Loucy (cell line): Measurements from ENCODE around the gene TSPEAR.

ENCODE experiments used
- H2AFZ ChIP-seq: fragments of 200-600 bp; sonication (generic); 2 replicates; pipeline ENCODE4 v1.6.0; 2016; ENCODE audit warnings: antibody characterized with exemption, mild to moderate bottlenecking, low read length, moderate library complexity
- H3F3A ChIP-seq: fragments of 200-600 bp; 2 replicates; pipeline ENCODE4 v1.6.0; 2016; ENCODE audit warnings: antibody characterized with exemption, low read depth, mild to moderate bottlenecking
- H3K27me3 ChIP-seq: fragments of 200-600 bp; sonication (generic); 2 replicates; pipeline ENCODE4 v1.6.1; 2014; ENCODE audit warnings: low read length, mild to moderate bottlenecking; ENCODE audit not compliant: insufficient read depth, poor library complexity, severe bottlenecking
- H3K36me3 ChIP-seq: fragments of 200-600 bp; sonication (generic); 2 replicates; pipeline ENCODE4 v1.6.1; 2016; ENCODE audit warnings: low read length; ENCODE audit not compliant: insufficient read depth
- H3K4me1 ChIP-seq: fragments of 200-600 bp; sonication (generic); 2 replicates; pipeline ENCODE4 v1.5.1; 2014; ENCODE audit warnings: low read length, mild to moderate bottlenecking; ENCODE audit not compliant: insufficient read depth, poor library complexity, severe bottlenecking
- H3K4me2 ChIP-seq: fragments of 200-600 bp; sonication (generic); 2 replicates; pipeline ENCODE4 v1.6.0; 2014; ENCODE audit warnings: antibody characterized with exemption, low read length, low read depth, mild to moderate bottlenecking; ENCODE audit not compliant: poor library complexity, severe bottlenecking
- H3K4me3 ChIP-seq: fragments of 200-600 bp; sonication (generic); 2 replicates; pipeline ENCODE4 v1.5.1; 2014; ENCODE audit warnings: low read length, mild to moderate bottlenecking, mixed read lengths; ENCODE audit not compliant: poor library complexity, severe bottlenecking
- H3K79me2 ChIP-seq: fragments of 200-600 bp; sonication (generic); 2 replicates; pipeline ENCODE4 v1.6.1; 2014; ENCODE audit warnings: low read length; ENCODE audit not compliant: insufficient read depth
- H3K9ac ChIP-seq: fragments of 200-600 bp; sonication (generic); 2 replicates; pipeline ENCODE4 v1.6.0; 2014; ENCODE audit warnings: mild to moderate bottlenecking, low read depth, low read length, moderate library complexity; ENCODE audit not compliant: poor library complexity, severe bottlenecking
- H3K9me2 ChIP-seq: fragments of 200-600 bp; sonication (generic); replicated peaks from 2 replicates; pipeline ENCODE4 v1.6.1; 2016; ENCODE audit warnings: low read depth, low read length, mixed read lengths
- H3K9me3 ChIP-seq: fragments of 200-600 bp; sonication (generic); 2 replicates; pipeline ENCODE4 v1.6.1; 2014; ENCODE audit warnings: mild to moderate bottlenecking, antibody characterized with exemption, low read length, low read depth; ENCODE audit not compliant: insufficient read depth
- H4K20me1 ChIP-seq: fragments of 200-600 bp; sonication (generic); 2 replicates; pipeline ENCODE4 v1.6.0; 2014; ENCODE audit warnings: antibody characterized with exemption, low read length, mild to moderate bottlenecking; ENCODE audit not compliant: insufficient read depth, poor library complexity, severe bottlenecking
- EZH2phosphoT487 ChIP-seq: fragments of 200-600 bp; IDR thresholded peaks from 2 replicates; pipeline ENCODE4 v1.6.1; 2018; ENCODE audit warnings: antibody characterized with exemption, mild to moderate bottlenecking, moderate library complexity, borderline replicate concordance
- TF ChIP-seq, protein P1 (sequence below): fragments of 200-600 bp; sonication (generic); conservative IDR thresholded peaks from 2 replicates; pipeline ENCODE4 v1.5.1; 2014; ENCODE audit warnings: mild to moderate bottlenecking, antibody characterized with exemption, low read length

Gene TSPEAR

GRCh38 chr21:44579056-44579832 is 132.1 kb downstream of the TSPEAR start:
- Histone ChIP-seq H3F3A (no peaks in the 10 kb centered on the region; the same call in 1 of the 2 replicates), H3K79me2 (no peaks in the 10 kb centered on the region), H3K27me3 (no peaks in the 10 kb centered on the region), H3K36me3 (no peaks in the 10 kb centered on the region), H3K9me3 (peaks cover 6% of the 10 kb centered on the region; the same call in 1 of the 2 replicates), H3K4me1 (no peaks in the 10 kb centered on the region), H3K9ac (no peak overlapping the region), H4K20me1 (no peaks in the 10 kb centered on the region), H2AFZ (no peak overlapping the region), H3K4me3 (no peak overlapping the region), H3K9me2 (no peaks in the 10 kb centered on the region), H3K4me2 (no peak overlapping the region)
- TF ChIP-seq EZH2phosphoT487, result no peak
- TF ChIP-seq, protein P1, sequence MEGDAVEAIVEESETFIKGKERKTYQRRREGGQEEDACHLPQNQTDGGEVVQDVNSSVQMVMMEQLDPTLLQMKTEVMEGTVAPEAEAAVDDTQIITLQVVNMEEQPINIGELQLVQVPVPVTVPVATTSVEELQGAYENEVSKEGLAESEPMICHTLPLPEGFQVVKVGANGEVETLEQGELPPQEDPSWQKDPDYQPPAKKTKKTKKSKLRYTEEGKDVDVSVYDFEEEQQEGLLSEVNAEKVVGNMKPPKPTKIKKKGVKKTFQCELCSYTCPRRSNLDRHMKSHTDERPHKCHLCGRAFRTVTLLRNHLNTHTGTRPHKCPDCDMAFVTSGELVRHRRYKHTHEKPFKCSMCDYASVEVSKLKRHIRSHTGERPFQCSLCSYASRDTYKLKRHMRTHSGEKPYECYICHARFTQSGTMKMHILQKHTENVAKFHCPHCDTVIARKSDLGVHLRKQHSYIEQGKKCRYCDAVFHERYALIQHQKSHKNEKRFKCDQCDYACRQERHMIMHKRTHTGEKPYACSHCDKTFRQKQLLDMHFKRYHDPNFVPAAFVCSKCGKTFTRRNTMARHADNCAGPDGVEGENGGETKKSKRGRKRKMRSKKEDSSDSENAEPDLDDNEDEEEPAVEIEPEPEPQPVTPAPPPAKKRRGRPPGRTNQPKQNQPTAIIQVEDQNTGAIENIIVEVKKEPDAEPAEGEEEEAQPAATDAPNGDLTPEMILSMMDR, result no peak

DNA sequence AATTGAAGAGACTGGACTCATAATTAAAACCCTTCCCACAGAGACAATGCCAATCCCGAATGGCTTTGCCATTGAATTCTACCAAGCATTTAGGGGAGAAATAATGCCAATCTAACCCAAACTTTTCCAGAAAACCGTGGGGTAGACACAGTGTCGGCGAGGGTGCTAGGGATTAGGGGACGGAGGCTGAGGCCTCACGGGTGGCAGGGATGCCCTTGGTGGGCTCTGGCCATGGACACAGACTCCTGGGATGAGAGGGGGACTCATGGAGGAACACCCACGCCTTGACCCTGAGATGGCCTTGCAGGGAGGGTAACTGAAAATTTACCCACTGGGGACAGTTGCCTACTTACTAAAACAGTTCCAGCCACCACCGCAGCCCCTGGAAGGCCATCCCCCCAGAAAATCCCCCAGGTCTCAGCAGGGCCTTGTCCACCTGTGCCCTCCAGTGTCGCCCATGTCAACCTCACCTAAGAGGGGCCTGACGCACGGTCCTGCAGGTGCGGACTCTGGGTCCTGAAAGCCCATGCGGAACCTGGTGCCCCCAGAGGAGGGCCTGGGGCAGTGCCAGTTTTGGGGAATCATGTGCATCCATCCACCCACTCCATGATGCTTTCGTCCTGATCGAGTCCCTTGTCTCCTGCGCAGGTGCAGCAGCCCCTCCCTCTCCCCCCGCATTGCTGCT is 132.9 kb downstream of the TSPEAR start:
- no peak overlapping the region for H3K4me2 ChIP-seq
- H3K79me2 ChIP-seq, result no peaks in the 10 kb centered on the region

DNA sequence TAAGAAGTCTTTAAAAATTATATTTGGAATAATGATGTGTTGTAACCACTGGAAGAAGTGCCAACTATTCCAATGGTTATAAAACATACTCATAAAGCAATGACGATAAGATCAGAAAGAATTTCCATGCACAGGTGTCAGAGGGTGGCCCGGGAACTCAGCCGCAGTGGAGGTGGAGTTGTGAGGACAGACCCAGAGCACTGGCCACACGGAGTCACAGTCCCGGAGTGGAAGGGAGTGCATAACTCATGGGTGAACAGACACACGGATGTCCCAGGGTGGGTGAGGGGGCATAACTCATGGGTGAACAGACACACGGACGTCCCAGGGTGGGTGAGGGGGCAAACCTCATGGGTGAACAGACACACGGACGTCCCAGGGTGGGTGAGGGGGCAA is 135.3 kb downstream of the TSPEAR start:
- no peaks in the 10 kb centered on the region for H3K79me2 ChIP-seq
- no peaks in the 10 kb centered on the region for H3K4me1 ChIP-seq
- no peaks in the 10 kb centered on the region for H4K20me1 ChIP-seq
- no peaks in the 10 kb centered on the region for H3K27me3 ChIP-seq
- peaks cover 1% of the 10 kb centered on the region; the same call in 1 of the 2 replicates for H3K9me3 ChIP-seq
- H3K4me3 ChIP-seq, result no peak overlapping the region
- H3K9me2 ChIP-seq, result no peaks in the 10 kb centered on the region
- no peaks in the 10 kb centered on the region for H3F3A ChIP-seq
- no peak overlapping the region for H3K9ac ChIP-seq
- no peaks in the 10 kb centered on the region for H3K36me3 ChIP-seq
- H2AFZ ChIP-seq, result no peak overlapping the region
- no peak overlapping the region for H3K4me2 ChIP-seq
- TF ChIP-seq, protein P1, result no peak
- no peak for TF ChIP-seq EZH2phosphoT487

More for the DNA sequence above, 132.9 kb downstream of the TSPEAR start:
- Histone ChIP-seq H3K9ac (no peak overlapping the region), H3K4me3 (no peak overlapping the region), H3K36me3 (no peaks in the 10 kb centered on the region), H4K20me1 (no peaks in the 10 kb centered on the region), H3K9me2 (no peaks in the 10 kb centered on the region), H2AFZ (no peak overlapping the region), H3K4me1 (no peaks in the 10 kb centered on the region), H3K27me3 (no peaks in the 10 kb centered on the region), H3F3A (no peaks in the 10 kb centered on the region; the same call in 1 of the 2 replicates), H3K9me3 (peaks cover 6% of the 10 kb centered on the region; the same call in 1 of the 2 replicates)
- TF ChIP-seq, protein P1, result no peak
- TF ChIP-seq EZH2phosphoT487, result no peak
